HG03139 (cell line): ENCODE data around the gene NCS1.

Experiments
- ATAC-seq: cut with Tn5 transposase; IDR thresholded peaks from one replicate; pipeline ENCODE4 v1.9.1; 2021; ENCODE audit not compliant: unreplicated experiment

NCS1 gene

GRCh38 chr9:130193103-130193502 is 20.9 kb downstream of the NCS1 start:
- ATAC-seq = no peak

GRCh38 chr9:130193531-130194377 is 21.6 kb downstream of the NCS1 start:
- no peak for ATAC-seq

- ATAC-seq = no peak
Measured at GRCh38 chr9:130194378-130194932, 22.3 kb downstream of the NCS1 start.

GRCh38 chr9:130195638-130196037 is 23.4 kb downstream of the NCS1 start:
- ATAC-seq = no peak

GRCh38 chr9:130196643-130197042 is 24.4 kb downstream of the NCS1 start:
- no peak for ATAC-seq

GRCh38 chr9:130197386-130197785 is 25.2 kb downstream of the NCS1 start:
- ATAC-seq = no peak

- ATAC-seq = no peak
Measured at GRCh38 chr9:130197888-130198287, 25.7 kb downstream of the NCS1 start.

- ATAC-seq = no peak
Measured at GRCh38 chr9:130198501-130199179, 26.4 kb downstream of the NCS1 start.

GRCh38 chr9:130199605-130200004 is 27.4 kb downstream of the NCS1 start:
- no peak for ATAC-seq

- no peak for ATAC-seq
Measured at GRCh38 chr9:130200038-130200849, 28.0 kb downstream of the NCS1 start.

- no peak for ATAC-seq
Measured at GRCh38 chr9:130201399-130201873, 29.2 kb downstream of the NCS1 start.

GRCh38 chr9:130201974-130202373 is 29.8 kb downstream of the NCS1 start:
- no peak for ATAC-seq

GRCh38 chr9:130204341-130204740 is 32.1 kb downstream of the NCS1 start:
- ATAC-seq = no peak

- ATAC-seq = no peak
Measured at GRCh38 chr9:130204959-130205358, 32.8 kb downstream of the NCS1 start.

GRCh38 chr9:130205912-130206311 is 33.7 kb downstream of the NCS1 start:
- no peak for ATAC-seq

- no peak for ATAC-seq
Measured at GRCh38 chr9:130206579-130206978, 34.4 kb downstream of the NCS1 start.

GRCh38 chr9:130207241-130207992 is 35.2 kb downstream of the NCS1 start:
- no peak for ATAC-seq

GRCh38 chr9:130208600-130209347 is 36.6 kb downstream of the NCS1 start:
- ATAC-seq = no peak

- no peak for ATAC-seq
Measured at GRCh38 chr9:130209422-130209821, 37.2 kb downstream of the NCS1 start.
